Cortex of kidney (tissue), 1 donor: ENCODE data around the gene SMIM38.

Experiments
- DNase-seq: peaks from one replicate; lab custom pipeline; 2025; lab: John Stamatoyannopoulos, UW

The SMIM38 gene

GRCh38 chr11:69180726-69181125 is 25.0 kb downstream of the SMIM38 start:
- DNase-seq, result no peak

DNA sequence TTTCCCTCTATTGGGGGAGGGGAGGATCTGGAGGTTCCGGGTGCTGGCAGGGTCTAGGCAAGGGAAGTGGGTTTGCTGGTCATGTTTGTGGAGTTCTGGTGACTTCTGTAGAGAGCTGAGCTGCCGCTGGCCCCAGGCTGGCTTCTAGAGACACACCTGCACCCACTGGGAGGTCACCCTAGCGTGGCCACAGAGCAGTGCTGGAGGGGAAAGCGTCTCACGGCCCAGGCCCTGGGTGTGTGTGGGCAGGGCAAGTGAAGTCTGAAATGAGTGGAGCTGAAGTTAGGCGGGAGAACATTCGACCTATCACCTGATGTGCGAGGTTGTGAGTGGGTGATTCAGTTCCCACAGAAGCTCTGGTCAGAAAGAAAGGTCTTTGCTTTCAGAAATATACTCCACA is 27.9 kb downstream of the SMIM38 start:
- DNase-seq, result no peak

DNA sequence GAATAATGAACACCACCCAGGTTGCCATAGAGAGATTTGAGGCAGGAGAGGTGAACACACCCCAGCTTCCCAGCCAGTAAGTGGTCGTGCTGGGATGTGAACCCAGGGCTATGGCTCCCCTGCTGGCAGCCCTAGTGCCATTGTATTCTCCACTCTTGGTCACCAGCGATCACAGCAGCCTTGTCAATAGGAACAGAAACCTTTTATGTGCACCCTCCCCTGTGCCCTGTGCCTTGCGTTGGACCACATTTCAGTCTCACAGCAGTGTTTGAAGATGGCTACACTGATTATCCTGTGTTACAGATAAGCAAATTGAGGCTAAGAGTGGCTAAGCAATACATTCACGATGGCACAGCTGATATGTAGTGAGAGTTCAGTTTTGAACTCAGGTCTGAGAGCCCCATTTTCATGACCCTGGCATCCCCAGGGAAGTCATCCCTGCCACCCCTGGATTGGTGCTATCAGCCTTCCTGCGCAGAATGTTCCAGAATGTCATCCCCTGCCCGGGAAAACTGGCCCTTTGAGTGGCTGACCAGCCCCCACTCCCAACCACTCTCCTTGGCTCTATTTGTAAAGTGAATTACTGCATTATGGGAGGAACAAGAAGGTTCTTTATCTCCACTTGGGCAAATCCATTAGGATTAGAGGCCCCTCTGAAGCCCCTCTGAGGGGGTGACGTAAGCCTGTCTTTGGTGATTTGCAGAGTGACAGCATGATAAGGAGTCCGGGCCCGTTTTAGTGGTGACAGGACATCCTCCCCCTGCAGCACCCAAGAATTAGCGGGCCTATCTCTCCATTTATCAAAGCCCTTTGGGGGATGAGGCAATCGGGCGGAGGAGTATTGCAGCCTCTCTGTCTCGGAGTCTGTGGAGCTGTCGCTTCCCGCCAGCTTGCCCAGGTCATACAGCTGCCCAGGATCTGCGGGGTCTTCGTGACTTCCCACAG is 30.9 kb downstream of the SMIM38 start:
- DNase-seq, result no peak

DNA sequence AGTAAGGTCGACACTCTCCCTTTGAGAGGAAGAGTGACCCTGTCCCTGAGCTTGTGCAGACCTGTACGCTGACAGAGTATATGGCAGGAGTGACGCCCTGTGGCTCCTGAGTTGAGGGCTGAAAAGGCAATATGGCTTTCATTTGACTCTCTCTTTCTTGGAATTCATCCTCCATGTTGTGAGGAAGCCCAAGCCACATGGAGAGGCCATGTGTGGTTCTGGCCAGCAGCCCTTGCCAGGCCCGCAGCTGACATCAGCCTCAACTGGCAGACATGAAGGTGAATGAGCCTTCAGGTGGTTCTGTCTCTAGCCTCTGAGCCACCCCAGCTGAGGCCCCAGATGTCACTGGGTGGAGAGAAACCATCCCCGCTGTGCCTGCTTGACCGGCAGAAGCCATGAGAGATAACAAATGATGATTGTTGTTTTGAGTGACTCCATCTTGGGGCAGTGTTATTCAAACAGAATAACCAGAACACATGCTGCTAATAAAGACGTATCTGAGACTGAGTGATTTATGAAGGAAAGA is 31.9 kb downstream of the SMIM38 start:
- no peak for DNase-seq

DNA sequence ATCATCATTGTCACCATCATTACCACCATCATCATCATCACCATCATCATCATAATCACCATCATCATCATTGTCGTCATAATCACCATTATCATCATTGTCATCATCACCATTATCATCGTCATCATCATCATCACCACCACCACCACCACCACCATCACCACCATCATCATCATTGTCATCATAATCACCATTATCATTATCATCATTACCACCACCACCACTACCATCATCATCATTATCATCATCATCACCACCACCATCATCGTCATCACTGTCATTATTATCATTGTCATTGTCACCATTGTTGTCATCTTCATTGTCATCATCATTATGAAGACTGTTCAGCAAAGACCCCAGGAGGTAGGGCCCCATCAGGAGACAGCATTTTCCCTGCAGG is 33.3 kb downstream of the SMIM38 start:
- no peak for DNase-seq

GRCh38 chr11:69190796-69191536 is 35.2 kb downstream of the SMIM38 start:
- no peak for DNase-seq

GRCh38 chr11:69192301-69192721 is 36.6 kb downstream of the SMIM38 start:
- DNase-seq, result no peak

DNA sequence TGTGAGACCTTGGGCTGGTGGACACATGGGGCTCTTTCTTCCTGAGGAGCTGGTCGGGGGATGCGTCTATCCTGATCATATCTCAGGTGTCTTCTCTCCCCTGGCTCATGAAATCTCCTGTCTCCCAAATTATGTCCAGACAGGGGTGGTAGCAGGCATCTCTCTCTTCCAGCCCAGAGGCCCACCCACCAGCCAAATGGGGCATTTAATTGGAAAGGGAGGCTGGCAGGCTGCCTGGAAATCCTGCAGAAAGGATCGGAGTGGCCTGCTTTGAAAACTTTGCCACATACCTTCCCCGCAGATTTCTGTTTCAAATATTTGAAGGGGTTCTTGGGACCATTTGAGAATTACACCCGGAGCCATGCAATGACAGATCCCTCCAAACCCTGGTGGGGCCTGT is 37.4 kb downstream of the SMIM38 start:
- no peak for DNase-seq

- DNase-seq, result no peak
Measured at GRCh38 chr11:69193629-69194028, 37.9 kb downstream of the SMIM38 start.

- DNase-seq, result no peak
Measured at GRCh38 chr11:69194396-69194795, 38.7 kb downstream of the SMIM38 start.

DNA sequence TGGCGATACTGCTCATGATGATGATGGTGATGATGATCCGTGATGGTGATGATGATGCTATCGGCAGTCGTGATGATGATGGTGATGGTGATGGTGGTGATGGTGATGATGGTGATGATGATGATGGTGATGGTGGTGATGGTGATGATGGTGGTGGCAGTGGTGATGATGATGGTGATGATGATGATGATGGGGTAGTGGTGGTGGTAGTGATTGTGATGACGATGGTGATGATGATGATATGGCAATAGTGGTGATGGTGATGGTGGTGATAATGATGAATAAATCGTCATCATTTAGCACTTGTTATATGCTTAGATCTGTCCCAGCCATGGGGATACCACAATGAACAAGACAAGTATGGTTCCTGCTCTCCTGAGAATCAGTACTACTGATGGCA is 39.2 kb downstream of the SMIM38 start:
- DNase-seq, result no peak

- DNase-seq, result no peak
Measured at GRCh38 chr11:69195824-69196782, 40.4 kb downstream of the SMIM38 start.

- no peak for DNase-seq
Measured at GRCh38 chr11:69196783-69197169, 41.0 kb downstream of the SMIM38 start.

DNA sequence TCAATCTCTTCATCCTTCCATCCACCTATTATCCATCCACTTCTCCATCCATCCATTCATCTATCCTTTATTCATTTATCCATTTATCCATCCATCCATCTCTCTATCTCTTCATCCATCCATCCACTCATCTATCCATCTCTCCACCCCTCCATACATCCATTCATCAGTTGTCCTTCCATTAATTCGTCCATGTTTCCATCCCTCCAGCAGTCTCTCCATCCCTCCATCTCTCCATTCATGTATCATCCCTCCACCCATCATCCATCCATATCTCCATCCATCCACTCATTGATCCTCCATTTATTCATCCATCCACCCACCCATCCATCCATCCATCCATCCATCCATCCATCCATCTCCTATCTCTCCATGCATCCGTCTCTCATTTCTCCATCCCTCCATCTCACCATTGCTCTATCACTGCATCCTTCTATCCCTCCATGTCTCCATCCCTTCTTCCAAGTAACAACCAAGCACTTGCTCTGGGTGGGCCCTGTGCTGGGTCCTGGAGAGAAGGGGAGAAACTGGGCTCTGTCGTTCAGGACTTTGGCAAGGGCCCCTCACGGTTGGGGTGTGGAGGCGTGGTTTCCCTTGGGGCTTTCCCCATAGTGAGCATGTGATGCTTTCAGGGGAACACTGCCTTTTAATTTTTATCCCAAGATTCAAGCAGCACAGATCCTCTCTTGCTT is 43.3 kb downstream of the SMIM38 start:
- DNase-seq, result no peak

- DNase-seq, result no peak
Measured at GRCh38 chr11:69199583-69200315, 44.0 kb downstream of the SMIM38 start.

GRCh38 chr11:69200331-69201065 is 44.8 kb downstream of the SMIM38 start:
- no peak for DNase-seq

DNA sequence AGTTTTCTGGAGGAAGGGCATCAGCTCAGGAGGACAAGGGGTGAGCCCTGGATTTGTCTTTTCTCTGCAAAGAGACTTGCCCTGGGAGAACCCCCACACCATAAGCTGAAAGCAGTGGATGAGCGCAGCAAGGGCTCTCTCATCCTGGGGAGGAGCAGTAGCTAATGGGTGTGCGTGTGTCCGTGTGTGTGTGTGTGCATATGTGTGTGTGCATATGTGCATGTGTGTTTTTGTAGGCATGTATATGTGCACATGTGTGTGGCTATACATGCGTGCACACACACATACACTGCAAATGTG is 45.3 kb downstream of the SMIM38 start:
- DNase-seq, result no peak

GRCh38 chr11:69201764-69202370 is 46.1 kb downstream of the SMIM38 start:
- DNase-seq, result no peak

DNA sequence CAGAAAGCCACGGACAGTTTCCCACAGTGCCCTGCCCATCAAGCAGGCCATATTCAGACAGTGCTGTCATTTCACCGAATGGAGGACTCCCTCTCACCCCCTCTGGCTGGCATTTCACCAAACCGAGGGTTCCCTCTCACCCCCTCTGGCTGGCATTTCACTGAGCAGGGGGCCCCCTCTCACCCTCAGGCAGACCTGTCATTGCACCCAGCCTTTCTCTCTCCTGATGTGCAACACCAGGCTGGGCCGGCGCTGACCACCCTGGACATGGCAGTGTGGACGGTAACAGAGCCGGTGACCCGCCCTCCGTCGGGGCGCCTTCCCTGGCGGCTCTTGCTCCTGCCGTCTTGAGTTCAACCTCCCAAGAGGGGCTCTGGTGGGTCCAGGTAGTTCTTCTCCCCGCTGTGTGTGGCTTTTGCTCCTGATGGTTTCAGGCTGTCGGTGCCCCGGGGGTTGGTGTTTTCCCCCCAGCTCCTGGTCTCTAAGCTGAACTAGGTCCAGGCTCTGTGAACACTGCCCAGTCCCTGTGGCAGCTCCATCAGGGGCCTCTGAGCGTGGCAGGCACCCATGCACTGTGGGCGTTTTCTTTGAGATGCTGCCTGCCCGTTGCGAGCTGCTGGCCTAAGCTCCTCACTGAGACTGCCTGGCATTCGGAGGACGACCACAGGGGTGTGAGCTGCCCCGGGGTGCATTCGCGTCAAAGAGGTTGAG is 46.9 kb downstream of the SMIM38 start:
- DNase-seq, result no peak
